PC-9 (cell line): ENCODE measurements around the gene GRID2. TPM values are rescaled to one million over a fixed set of nuclear protein-coding genes. Genes with fewer than 3 reads are reported as not detected.

Source experiments
- BruUV-seq: library from RNA; stranded (reverse); fragments of 400-500 nt; replicated peaks from 2 replicates; lab custom pipeline; 2021; lab: Mats Ljungman, UMichigan
- CTCF ChIA-PET: fragments of 300-600 bp; sonication (Branson Sonifier 250); formaldehyde crosslinking; loops from one replicate; lab custom pipeline; 2022; ENCODE audit warnings: antibody characterized with exemption; lab: Charles Lee
- POLR2A ChIA-PET: fragments of 300-600 bp; sonication (Branson Sonifier 250); formaldehyde crosslinking; loops from one replicate; lab custom pipeline; 2022; ENCODE audit warnings: antibody characterized with exemption; ENCODE audit not compliant: unreplicated experiment; lab: Charles Lee
- DNase-seq, 2 experiments: peaks; one replicate each; pipeline versions ENCODE4 v3.0.0 to v3.0.0-alpha.2; 2015 to 2022; ENCODE audit warnings: mixed read lengths in 1 of 2
- H2AFZ ChIP-seq: fragments of 200-600 bp; sonication (generic); 2 replicates; pipeline ENCODE4 v1.8.1; 2017; ENCODE audit warnings: antibody characterized with exemption
- H3F3A ChIP-seq: fragments of 200-600 bp; sonication (generic); 2 replicates; pipeline ENCODE4 v1.8.1; 2017; ENCODE audit warnings: antibody characterized with exemption, mild to moderate bottlenecking, low read depth; ENCODE audit not compliant: insufficient read depth
- H3K27ac ChIP-seq: fragments of 200-600 bp; sonication (generic); 2 replicates; pipeline ENCODE4 v1.6.1; 2016; ENCODE audit warnings: mixed run types
- H3K27me3 ChIP-seq: fragments of 200-600 bp; sonication (generic); 2 replicates; pipeline ENCODE4 v1.6.1; 2016; ENCODE audit warnings: low read depth, mixed run types; ENCODE audit not compliant: insufficient read depth
- H3K36me3 ChIP-seq: fragments of 200-600 bp; sonication (generic); 2 replicates; pipeline ENCODE4 v1.6.1; 2016; ENCODE audit warnings: low read depth, mixed run types
- H3K4me1 ChIP-seq: fragments of 200-600 bp; sonication (generic); replicated peaks from 2 replicates; pipeline ENCODE4 v1.6.1; 2016; ENCODE audit warnings: mixed run types; ENCODE audit not compliant: insufficient read depth
- H3K4me2 ChIP-seq: fragments of 200-600 bp; sonication (generic); 2 replicates; pipeline ENCODE4 v1.6.1; 2017; ENCODE audit warnings: mixed run types
- H3K4me3 ChIP-seq: fragments of 200-600 bp; sonication (generic); 2 replicates; pipeline ENCODE4 v1.6.1; 2016; ENCODE audit warnings: mixed run types
- H3K79me2 ChIP-seq: fragments of 200-600 bp; sonication (generic); 2 replicates; pipeline ENCODE4 v1.6.1; 2017; ENCODE audit warnings: low read depth, mixed run types
- H3K9me2 ChIP-seq: fragments of 200-600 bp; sonication (generic); 2 replicates; pipeline ENCODE4 v1.8.1; 2017; ENCODE audit warnings: mild to moderate bottlenecking; ENCODE audit not compliant: insufficient read depth
- H3K9me3 ChIP-seq: fragments of 200-600 bp; sonication (generic); 2 replicates; pipeline ENCODE4 v1.8.1; 2016; ENCODE audit warnings: low read depth; ENCODE audit not compliant: insufficient read depth
- H4K20me1 ChIP-seq: fragments of 200-600 bp; sonication (generic); 2 replicates; pipeline ENCODE4 v1.8.1; 2017; ENCODE audit not compliant: insufficient read depth
- CTCF ChIP-seq: fragments of 200-600 bp; sonication (generic); conservative IDR thresholded peaks from 2 replicates; pipeline ENCODE4 v1.6.1; 2017; ENCODE audit warnings: mixed run types, antibody characterized with exemption, mild to moderate bottlenecking, moderate library complexity
- EZH2 ChIP-seq: fragments of 200-600 bp; sonication (generic); IDR thresholded peaks from 2 replicates; pipeline ENCODE4 v1.8.0; 2017; ENCODE audit warnings: antibody characterized with exemption, low read depth
- intact Hi-C: fragments of 100-400 bp; cut with micrococcal nuclease; formaldehyde crosslinking; loops from one replicate; pipeline ENCODE4 v1.10.0; 2022; ENCODE audit not compliant: unreplicated experiment
- total RNA-seq: library from RNA; stranded (reverse); gene quantifications from 2 replicates; pipeline ENCODE4 v1.2.3, GENCODE V29; 2021

GRID2 gene
- total RNA-seq, 1 experiment from 2014 or later, result not detected

DNA sequence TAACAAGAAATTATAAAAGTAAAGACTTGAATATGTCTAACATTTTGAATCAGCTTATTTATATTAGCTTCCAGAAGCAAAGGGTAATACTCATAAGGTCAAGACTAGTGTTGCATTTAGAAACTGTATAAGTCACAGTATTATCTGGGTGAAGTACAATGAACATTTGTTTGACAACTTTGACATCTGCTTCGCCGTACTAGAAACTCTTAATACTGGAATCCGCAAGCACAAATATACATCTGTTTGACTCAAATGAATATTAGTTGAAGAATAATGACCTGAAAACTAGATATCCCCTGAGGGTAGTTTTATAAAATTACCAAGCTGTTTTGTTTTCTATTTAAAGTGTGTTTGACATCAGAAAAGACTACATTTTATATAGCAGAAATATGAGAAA is 1389.4 kb downstream of the GRID2 start:
- Histone ChIP-seq H3K4me2 (no peak overlapping the region), H3K27me3 (no peaks in the 10 kb centered on the region), H2AFZ (no peak overlapping the region), H3K27ac (no peak overlapping the region), H3K4me3 (no peak overlapping the region), H3K9me2 (no peaks in the 10 kb centered on the region), H3K36me3 (no peaks in the 10 kb centered on the region), H3K4me1 (no peaks in the 10 kb centered on the region), H3K9me3 (no peaks in the 10 kb centered on the region), H3K79me2 (no peaks in the 10 kb centered on the region), H4K20me1 (no peaks in the 10 kb centered on the region), H3F3A (no peaks in the 10 kb centered on the region)
- ChIA-PET CTCF (no interaction called here), POLR2A (no interaction called here)
- no peak for DNase-seq
- intact Hi-C loops, result no loop called here
- no TSS peak for BruUV-seq
- TF ChIP-seq EZH2 (no peak), CTCF (no peak)

DNA sequence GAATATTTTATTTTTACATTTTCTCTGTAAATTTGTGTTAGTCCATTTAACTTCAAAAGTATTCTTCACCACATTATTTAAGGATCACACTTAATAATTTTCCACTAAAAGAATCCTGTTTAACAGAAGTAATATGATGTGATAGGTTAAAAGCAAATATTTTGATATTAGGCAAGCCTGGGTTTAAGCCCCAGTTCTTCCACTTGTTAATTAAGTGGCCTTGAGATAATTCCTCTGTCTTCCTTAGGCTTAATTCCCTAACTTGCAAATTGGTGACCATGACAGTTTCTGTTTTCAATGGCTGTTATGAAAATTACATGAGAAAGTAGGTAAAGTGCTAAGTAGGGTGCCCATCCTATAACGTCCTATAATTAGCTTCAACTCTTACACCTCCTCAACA is 1394.9 kb downstream of the GRID2 start:
- Histone ChIP-seq H3K27me3 (no peaks in the 10 kb centered on the region), H2AFZ (no peak overlapping the region), H3K9me3 (no peaks in the 10 kb centered on the region), H3K4me3 (no peak overlapping the region), H3K79me2 (no peaks in the 10 kb centered on the region), H3K4me2 (no peak overlapping the region), H3K4me1 (no peaks in the 10 kb centered on the region), H3K36me3 (no peaks in the 10 kb centered on the region), H3K9me2 (no peaks in the 10 kb centered on the region), H3K27ac (no peak overlapping the region), H3F3A (no peaks in the 10 kb centered on the region), H4K20me1 (no peaks in the 10 kb centered on the region)
- intact Hi-C loops, result no loop called here
- ChIA-PET POLR2A (no interaction called here), CTCF (no interaction called here)
- no peak for DNase-seq
- no TSS peak for BruUV-seq
- TF ChIP-seq CTCF (no peak), EZH2 (no peak)

- no peak overlapping the region for H3K4me2 ChIP-seq
- H3K4me1 ChIP-seq, result no peaks in the 10 kb centered on the region
- no peak overlapping the region for H3K27ac ChIP-seq
- H3K36me3 ChIP-seq, result no peaks in the 10 kb centered on the region
- no peaks in the 10 kb centered on the region for H3K79me2 ChIP-seq
- CTCF ChIA-PET, result no interaction called here
- H3F3A ChIP-seq, result no peaks in the 10 kb centered on the region
- intact Hi-C loops, result no loop called here
- no peaks in the 10 kb centered on the region for H3K9me2 ChIP-seq
- no peak overlapping the region for H2AFZ ChIP-seq
- H4K20me1 ChIP-seq, result no peaks in the 10 kb centered on the region
- BruUV-seq, result no TSS peak
- POLR2A ChIA-PET, result no interaction called here
- DNase-seq, result no peak
- TF ChIP-seq EZH2 (no peak), CTCF (no peak)
- H3K4me3 ChIP-seq, result no peak overlapping the region
- H3K9me3 ChIP-seq, result no peaks in the 10 kb centered on the region
- H3K27me3 ChIP-seq, result no peaks in the 10 kb centered on the region
These were observed 1396.8 kb downstream of the GRID2 start for GRCh38 chr4:93700571-93700970.
